ENCODE results near the gene CDCA7L.
A peak's percentile ranks its signal among the peaks of the same experiment; 100 is the strongest.
"Not testable (repeated sequence)": the region's sequence is repeated elsewhere in the genome, so short reads cannot be mapped to it uniquely, and the experiment has no call there.

CDCA7L gene

DNA sequence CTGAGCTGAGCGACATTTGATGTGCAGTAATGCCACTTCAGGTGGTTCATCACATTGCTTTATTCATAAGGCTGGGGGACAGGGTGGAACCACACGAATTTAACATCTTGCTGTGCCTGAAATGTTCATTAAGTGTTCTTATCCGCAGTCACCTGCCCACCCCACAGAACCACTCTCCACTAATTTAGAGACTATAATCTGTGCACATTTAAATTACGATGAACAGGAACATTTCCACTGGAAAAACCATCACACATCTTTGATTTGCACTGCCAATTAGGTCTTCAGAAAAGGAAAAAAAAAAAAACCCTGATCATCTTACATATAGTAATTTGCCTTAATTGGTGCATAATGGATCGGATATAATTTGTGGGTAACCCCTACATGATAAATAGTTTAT, 2.3 kb downstream of the CDCA7L start:
- DNase-seq (ENCODE audit: low read depth in 2 of 2) = no peak

DNA sequence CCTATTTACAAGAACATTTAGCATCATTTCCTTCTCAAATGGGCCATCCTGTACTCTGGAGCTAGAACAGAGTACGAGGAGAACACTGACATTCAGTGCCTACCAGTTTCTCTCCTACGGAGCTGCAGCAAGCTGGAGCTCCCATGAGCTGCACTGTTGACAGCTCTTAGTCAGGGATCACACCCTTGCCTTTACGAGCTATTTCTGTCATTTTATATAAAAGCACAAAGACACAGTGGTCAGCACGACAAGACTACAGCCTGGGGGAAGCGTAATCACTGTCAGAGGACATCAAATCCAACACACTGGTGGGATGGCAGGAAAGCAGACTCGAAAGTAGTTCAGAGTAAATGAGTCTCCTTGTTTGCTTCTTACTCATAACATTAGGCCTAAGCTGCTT, 2.7 kb downstream of the CDCA7L start:
- DNase-seq (ENCODE audit: low read depth in 2 of 2) = no peak

DNA sequence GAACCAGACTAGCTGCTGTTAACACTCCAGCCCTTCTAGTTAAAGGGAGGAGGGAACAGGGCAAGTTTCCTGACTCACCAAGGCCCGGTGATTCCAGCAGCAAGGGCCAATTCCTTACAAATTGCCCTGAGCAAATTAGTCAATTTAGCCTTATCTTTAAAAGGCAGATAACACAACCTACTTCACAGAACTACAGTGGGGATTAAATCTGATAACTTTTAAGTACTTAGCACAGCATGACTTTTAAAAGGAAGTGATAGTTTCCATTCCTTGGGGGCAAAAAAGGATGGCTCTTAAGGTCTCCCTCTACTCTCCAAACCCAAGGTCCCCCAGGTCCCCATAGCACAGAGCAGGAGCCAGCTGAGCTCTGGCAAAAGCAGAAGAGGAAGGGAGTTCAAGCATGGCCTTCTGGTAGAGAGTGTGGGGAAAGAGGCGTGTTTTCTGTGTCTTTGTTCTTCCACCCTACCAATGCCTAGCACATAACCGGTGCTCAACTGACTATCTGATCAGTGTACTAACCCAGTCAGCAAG, 4.0 kb downstream of the CDCA7L start:
- no peak for DNase-seq (ENCODE audit: low read depth in 2 of 2)

DNA sequence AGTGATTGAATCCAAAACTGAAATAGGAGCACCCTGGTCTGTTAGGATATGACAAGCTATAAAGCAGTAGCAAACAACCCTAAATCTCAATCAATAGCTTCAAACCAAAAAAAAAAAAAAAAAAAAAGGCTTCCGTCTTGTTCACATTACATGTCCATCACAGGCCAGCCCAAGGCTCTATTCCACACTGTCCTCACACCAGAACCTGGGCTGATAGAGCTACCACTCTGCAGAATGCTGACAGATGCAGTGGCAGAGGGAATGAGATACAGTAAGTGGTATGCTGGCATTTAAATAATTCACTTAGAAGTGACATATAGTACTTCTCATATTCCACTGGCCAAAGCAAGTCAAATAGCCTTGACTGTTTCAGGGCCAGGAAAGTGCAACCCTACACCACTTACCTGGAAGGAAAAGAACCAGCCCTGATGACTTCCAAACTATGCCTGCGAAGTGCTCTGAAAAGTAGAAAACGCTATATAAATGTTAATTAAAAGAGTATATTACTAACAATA, 5.8 kb downstream of the CDCA7L start:
- no peak for DNase-seq (ENCODE audit: low read depth in 2 of 2)

DNA sequence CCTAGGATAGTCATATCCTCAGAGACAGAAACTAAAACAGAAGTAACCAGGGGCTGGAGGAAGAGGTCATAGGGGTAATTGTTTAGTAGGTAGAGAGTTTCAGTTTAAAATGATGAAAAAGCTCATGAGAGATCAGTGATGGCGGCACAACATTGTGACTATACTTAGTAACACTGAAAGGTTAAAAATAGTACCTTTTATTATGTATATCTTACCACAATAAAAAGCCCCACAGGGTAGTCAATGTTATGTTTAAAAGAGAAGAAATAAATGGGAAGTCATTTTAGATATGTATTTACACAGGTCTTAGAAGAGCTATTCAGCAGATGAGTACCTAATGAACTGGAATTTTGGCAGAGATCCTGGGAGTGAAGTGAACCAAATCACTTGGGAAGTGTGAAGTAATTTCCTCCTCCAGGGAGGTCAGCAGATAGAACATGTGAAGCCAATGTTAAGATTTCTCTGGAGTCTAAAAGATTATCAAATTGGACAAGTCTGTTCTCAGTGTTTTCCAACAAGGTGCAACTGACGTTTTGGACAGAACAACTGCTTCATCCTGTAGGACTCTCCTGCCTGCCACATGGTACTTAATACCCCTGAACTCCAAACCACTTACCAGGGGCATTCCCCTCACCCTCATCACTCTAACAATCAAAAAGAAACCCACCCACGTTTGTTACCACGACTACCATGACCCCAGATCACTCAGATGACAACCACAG, 6.4 kb downstream of the CDCA7L start:
- peak in 1 of 2 experiments; percentile 17 for DNase-seq (ENCODE audit: low read depth in 2 of 2)

- no peak for DNase-seq (ENCODE audit: low read depth in 2 of 2)
Observed at GRCh38 chr7:21938463-21938862, 7.2 kb downstream of the CDCA7L start.

DNA sequence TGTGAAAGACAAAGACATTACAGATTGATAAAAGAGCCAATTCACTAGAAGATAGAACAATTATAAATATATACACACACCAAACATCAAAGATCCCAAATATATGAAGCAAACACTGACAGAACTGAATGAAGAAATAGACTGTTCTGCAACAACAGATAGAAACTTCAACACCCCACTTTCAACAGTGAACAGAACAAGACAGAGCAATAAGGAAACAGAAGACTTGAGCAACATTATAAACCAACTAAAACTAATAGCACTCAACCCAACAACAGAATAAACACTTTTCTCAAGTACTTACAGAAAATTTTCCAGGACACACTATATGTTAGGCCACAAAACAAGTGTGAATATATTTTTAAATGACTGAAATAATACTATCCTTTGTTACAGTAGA, 10.9 kb downstream of the CDCA7L start:
- DNase-seq (ENCODE audit: low read depth in 2 of 2) = no peak

DNA sequence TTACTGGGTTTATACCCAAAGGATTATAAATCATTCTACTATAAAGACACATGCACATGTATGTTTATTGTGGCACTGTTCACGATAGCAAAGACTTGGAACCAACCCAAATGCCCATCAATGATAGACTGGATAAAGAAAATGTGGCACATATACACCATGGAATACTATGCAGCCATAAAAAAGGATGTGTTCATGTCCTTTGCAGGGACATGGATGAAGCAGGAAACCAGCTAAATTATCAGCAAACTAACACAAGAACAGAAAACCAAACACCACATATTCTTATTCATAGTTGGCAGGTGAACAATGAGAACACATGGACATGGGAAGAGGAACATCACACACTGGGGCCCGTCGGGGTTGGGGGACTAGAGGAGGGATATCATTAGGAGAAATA, 12.4 kb downstream of the CDCA7L start:
- DNase-seq (ENCODE audit: low read depth in 2 of 2) = not testable (repeated sequence)

GRCh38 chr7:21927693-21928092, 18.0 kb downstream of the CDCA7L start:
- no peak for DNase-seq (ENCODE audit: low read depth in 2 of 2)

GRCh38 chr7:21926448-21926847, 19.3 kb downstream of the CDCA7L start:
- DNase-seq (ENCODE audit: low read depth in 2 of 2) = no peak

- DNase-seq (ENCODE audit: low read depth in 2 of 2) = no peak
Observed at GRCh38 chr7:21923658-21924057, 22.0 kb downstream of the CDCA7L start.

DNA sequence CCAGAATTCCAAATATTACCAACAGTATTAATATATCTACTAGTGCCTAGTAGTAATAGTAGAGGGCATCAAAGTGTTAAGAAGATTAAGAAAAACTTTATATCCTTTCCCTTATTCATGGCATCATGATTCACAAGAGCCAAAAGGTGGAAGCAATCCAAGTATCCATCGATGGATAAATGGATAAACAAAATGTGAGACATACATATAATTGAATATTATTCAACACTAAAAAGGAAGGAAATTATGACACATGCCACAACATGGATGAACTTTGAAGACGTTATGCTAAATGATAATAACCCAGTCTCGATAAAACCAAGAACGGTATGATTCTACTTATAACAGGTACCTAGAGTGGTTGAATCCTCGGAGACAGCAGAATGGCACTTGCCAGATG, 23.1 kb downstream of the CDCA7L start:
- DNase-seq (ENCODE audit: low read depth in 2 of 2) = no peak

- no peak for DNase-seq (ENCODE audit: low read depth in 2 of 2)
Observed at GRCh38 chr7:21920936-21921335, 24.8 kb downstream of the CDCA7L start.

DNA sequence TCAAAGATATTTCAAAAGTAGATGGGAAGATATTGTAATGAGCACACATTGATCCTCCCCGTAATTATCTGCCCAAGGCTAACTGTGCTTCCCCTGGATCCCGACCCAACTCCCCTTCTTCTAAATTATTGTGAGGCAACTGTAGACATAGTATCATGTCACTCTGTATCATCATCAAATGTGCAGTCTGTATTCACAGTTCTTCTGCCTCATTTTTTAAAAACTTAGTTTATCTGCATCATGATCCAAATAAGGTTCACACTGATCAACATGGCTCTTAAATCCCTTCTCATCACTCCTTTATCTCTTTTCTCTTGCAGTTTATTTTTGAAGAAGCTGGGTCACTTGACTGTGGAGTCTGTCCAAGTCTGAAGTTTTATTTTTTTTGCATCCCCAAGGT, 27.5 kb downstream of the CDCA7L start:
- no peak for DNase-seq (ENCODE audit: low read depth in 2 of 2)

- no peak for DNase-seq (ENCODE audit: low read depth in 2 of 2)
Observed at GRCh38 chr7:21916629-21917028, 29.1 kb downstream of the CDCA7L start.

DNA sequence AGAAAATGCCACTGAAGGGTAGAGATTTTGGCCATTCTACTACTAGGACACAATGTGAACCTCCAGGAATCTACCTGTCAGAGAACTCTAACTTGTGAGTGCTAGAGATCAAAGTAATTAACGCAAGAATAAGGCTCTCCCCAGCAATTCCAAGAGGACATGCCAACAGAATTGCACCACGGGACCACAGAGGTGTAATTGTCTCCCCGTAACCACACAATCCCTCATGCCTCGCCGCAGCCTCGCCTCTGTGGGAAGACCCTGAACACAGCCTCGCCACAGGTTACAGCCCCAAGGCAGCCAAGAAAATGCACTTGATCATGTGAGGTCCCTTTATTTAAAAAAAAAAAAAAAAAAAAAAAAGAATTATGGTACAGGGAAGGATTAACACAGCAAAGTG, 29.5 kb downstream of the CDCA7L start:
- DNase-seq (ENCODE audit: low read depth in 2 of 2) = no peak

GRCh38 chr7:21915140-21915539, 30.6 kb downstream of the CDCA7L start:
- no peak for DNase-seq (ENCODE audit: low read depth in 2 of 2)

DNA sequence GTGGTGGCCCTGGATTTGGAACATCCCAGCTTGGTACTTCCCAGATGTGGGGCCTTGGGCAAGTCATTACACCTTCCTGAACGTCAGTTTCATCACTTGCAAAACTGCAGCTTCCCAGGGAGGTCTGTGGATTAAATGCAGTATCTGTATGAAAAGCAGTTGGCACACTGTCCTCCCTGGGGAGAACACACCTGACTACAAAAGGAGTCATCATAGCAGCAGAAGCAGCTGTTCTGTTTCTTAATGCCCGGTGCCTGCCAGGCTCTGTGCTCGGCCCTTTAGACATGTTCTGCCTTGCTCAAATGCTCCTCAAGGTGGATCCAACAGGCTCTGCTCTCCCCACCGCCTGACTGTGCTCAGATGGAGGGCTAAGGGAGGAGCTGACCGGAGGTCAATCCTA, 31.0 kb downstream of the CDCA7L start:
- DNase-seq (ENCODE audit: low read depth in 2 of 2) = no peak

- no peak for DNase-seq (ENCODE audit: low read depth in 2 of 2)
Observed at GRCh38 chr7:21912931-21913780, 32.5 kb downstream of the CDCA7L start.

DNA sequence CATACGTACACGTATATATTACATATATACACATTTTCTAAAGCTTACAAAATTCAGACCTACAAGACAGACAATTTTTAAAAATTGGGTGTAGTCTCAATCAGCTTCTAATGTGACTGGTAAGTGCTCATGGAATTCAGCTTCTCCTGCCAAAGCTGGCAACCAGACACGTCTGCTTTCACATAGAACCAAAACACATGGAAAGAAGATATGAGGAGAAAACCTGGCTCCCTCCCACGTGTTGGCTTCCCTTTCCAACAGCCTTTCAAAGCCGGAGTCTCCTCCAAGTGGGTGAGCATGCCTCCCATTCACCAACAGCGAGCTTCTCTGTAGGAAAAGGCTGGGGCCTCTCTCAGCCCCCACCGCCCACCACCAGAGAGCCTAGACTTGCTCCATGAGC, 33.4 kb downstream of the CDCA7L start:
- DNase-seq (ENCODE audit: low read depth in 2 of 2) = peak; percentile 58 to 64

DNA sequence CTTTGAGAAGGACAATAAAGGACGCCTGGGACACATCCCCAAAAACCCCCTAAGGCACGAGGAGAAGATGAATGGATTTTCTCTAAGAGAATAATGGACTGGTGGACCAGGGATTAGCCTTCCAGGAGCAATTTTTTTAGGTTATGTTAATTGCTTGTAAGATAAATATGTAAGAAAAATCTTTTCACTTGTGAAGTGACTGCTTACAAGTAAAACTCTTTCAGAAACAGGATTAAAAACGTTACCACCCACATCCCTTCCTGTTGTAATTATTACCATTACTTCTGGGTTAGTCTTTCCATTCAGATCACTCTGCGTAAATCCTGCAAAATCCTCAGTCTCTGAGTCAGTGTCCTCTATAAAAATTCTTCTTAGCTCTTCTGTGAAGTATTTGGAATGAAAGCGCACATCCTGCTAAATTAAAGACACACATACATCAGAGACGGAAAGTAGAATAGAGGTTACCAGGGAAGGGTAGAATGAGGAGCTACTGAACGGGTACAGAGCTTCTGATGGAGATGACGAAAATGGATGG, 34.3 kb downstream of the CDCA7L start:
- DNase-seq (ENCODE audit: low read depth in 2 of 2) = peak; percentile 78 to 79

DNA sequence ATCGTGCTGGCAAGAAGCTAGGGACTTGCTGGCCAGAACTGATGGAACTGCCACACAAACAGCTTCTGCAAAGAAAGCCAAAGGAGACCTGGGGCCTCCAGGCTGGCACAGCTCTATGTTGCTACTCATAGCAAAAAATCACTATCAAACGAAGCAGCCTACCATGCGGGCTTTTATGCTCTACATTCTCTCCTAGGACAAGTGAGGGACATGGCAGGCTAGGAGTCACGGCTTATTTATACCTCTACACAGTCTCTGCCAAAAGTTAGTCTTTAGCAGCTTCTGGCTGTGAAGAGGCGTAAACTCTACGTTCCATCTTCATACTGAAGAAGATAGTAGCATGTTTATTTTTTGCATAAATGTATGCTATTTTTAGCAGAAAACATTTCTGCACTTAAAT, 35.4 kb downstream of the CDCA7L start:
- no peak for DNase-seq (ENCODE audit: low read depth in 2 of 2)

- DNase-seq (ENCODE audit: low read depth in 2 of 2) = no peak
Observed at GRCh38 chr7:21908746-21909145, 37.0 kb downstream of the CDCA7L start.
